HepG2 (cell line): ENCODE measurements around the gene FCHSD1. TPM values are rescaled to one million over a fixed set of nuclear protein-coding genes. Genes with fewer than 3 reads are reported as not detected.

ENCODE experiments used
- ATAC-seq: fragments of 200-7000 bp; cut with Tn5 transposase; 3 replicates; pipeline ENCODE4 v1.9.1; 2020; ENCODE audit warnings: mild to moderate bottlenecking, moderate library complexity
- BruUV-seq: library from RNA; stranded (reverse); fragments of 400-500 nt; replicated peaks from 2 replicates; lab custom pipeline; 2021; lab: Mats Ljungman, UMichigan
- CTCF ChIA-PET: fragments of 300-600 bp; formaldehyde crosslinking; extraction: SDS; loops from one replicate; lab custom pipeline; 2021; ENCODE audit warnings: low total read pairs, inconsistent platforms, low intra/inter-chr PET ratio; lab: Yijun Ruan, JAX
- POLR2A ChIA-PET: fragments of 350-600 bp; sonication (Branson Sonifier 250); formaldehyde crosslinking; loops from one replicate; lab custom pipeline; 2020; ENCODE audit warnings: antibody characterized with exemption, inconsistent platforms; lab: Yijun Ruan, JAX
- DNase-seq: peaks from one replicate; pipeline ENCODE4 v3.0.0-alpha.2; 2015; ENCODE audit warnings: low spot score
- FAIRE-seq: peaks from 3 replicates; lab custom pipeline; 2011; peaks lifted over from hg19 to GRCh38; lab: Jason Lieb, UNC
- H2AFZ ChIP-seq: one replicate; pipeline ENCODE4 v1.6.1; 2011; ENCODE audit warnings: low read length, inconsistent platforms
- H3K27ac ChIP-seq: fragments of 300-600 bp; 3 replicates; pipeline ENCODE4 v1.8.0; 2011; ENCODE audit warnings: mixed run types, mild to moderate bottlenecking, mixed read lengths, low read length, inconsistent platforms; ENCODE audit not compliant: insufficient read depth; ENCODE audit errors: extremely low read length
- H3K27me3 ChIP-seq, 2 experiments: fragments of 200-600 bp in 1 of 2; 2 replicates in 1 of 2; 3 replicates in 1 of 2; pipeline versions ENCODE4 v1.6.0 to v1.8.0; 2011; ENCODE audit warnings: low read length in 2 of 2, mild to moderate bottlenecking in 2 of 2, moderate library complexity in 2 of 2, inconsistent platforms in 1 of 2; ENCODE audit not compliant: insufficient read depth in 2 of 2, control insufficient read depth in 1 of 2
- H3K36me3 ChIP-seq, 2 experiments: fragments of 200-600 bp in 1 of 2; replicated peaks in 1 of 2; 2 replicates in 1 of 2; 3 replicates in 1 of 2; pipeline versions ENCODE4 v1.5.1 to v1.8.0; 2011; ENCODE audit warnings: low read length in 2 of 2, inconsistent platforms in 1 of 2; ENCODE audit not compliant: insufficient read depth in 2 of 2, control insufficient read depth in 1 of 2
- H3K4me1 ChIP-seq: 2 replicates; pipeline ENCODE4 v1.5.1; 2012; ENCODE audit warnings: low read length, inconsistent platforms; ENCODE audit not compliant: insufficient read depth
- H3K4me2 ChIP-seq: 2 replicates; pipeline ENCODE4 v1.6.0; 2011; ENCODE audit warnings: low read depth, low read length, inconsistent platforms
- H3K4me3 ChIP-seq, 3 experiments: fragments of 200-600 bp in 1 of 3; sonication (generic), shearing (Covaris generic) in 1 of 3; replicated peaks in 1 of 3; 2 replicates each; pipeline ENCODE4 v1.5.1; 2011 to 2016; ENCODE audit warnings: low read length in 3 of 3, inconsistent platforms in 2 of 3, low read depth in 2 of 3, mild to moderate bottlenecking in 2 of 3, control low read depth in 1 of 3, mixed read lengths in 1 of 3; ENCODE audit not compliant: insufficient read depth in 1 of 3
- H3K79me2 ChIP-seq: one replicate; pipeline ENCODE4 v1.6.1; 2011; ENCODE audit warnings: low read length, inconsistent platforms; ENCODE audit not compliant: insufficient read depth
- H3K9ac ChIP-seq: 2 replicates; pipeline ENCODE4 v1.6.0; 2011; ENCODE audit warnings: mild to moderate bottlenecking, low read depth, low read length, inconsistent platforms; ENCODE audit not compliant: insufficient read depth
- H3K9me3 ChIP-seq: 2 replicates; pipeline ENCODE4 v1.5.1; 2012; ENCODE audit warnings: mild to moderate bottlenecking, low read length
- H4K20me1 ChIP-seq: 2 replicates; pipeline ENCODE4 v1.6.0; 2011; ENCODE audit warnings: inconsistent platforms, mild to moderate bottlenecking, low read length, moderate library complexity; ENCODE audit not compliant: insufficient read depth
- CEBPB ChIP-seq: IDR thresholded peaks from 2 replicates; pipeline ENCODE4 v1.6.1; 2011; ENCODE audit warnings: low read depth, low read length, improper control_type of control experiment, borderline replicate concordance
- GPN1 ChIP-seq: sonication (generic); formaldehyde crosslinking; IDR thresholded peaks from 2 replicates; pipeline ENCODE4 v1.5.1; 2020; ENCODE audit warnings: missing genetic modification reagents, borderline replicate concordance
- ZSCAN31 ChIP-seq: sonication (generic); formaldehyde crosslinking; IDR thresholded peaks from 2 replicates; pipeline ENCODE4 v1.5.0; 2020; ENCODE audit warnings: low read depth, mild to moderate bottlenecking, missing genetic modification reagents
- WGBS: methylation state at CpG from one replicate; pipeline ENCODE4 v1.1.6; 2017; ENCODE audit warnings: low lambda C conversion rate; 5-methylcytosine and 5-hydroxymethylcytosine counted together
- in situ Hi-C: cut with HindIII; loops from 2 replicates; pipeline ENCODE4 v1.10.0; 2017; ENCODE audit warnings: low pct_unique_long_range_greater_than_20kb; ENCODE audit not compliant: extremely low pct_ligation_motif_present
- intact Hi-C: fragments of 100-400 bp; cut with micrococcal nuclease; formaldehyde crosslinking; loops from one replicate; pipeline ENCODE4 v1.10.0; 2022; ENCODE audit not compliant: unreplicated experiment
- polyA plus RNA-seq, 8 experiments: library from polyadenylated mRNA; depleted of rRNA in 3 of 8; stranded (reverse) in 7 of 8; unstranded in 1 of 8; fragments of >200 nt; fragmentation: Illumina TruSeq in 4 of 8; extraction: Trizol in 4 of 8; gene quantifications; 2 replicates each; pipeline versions ENCODE4 v1.2.1 to v1.2.3, GENCODE V29; 2011 to 2016; ENCODE audit warnings: low read depth in 4 of 8, missing spikeins in 1 of 8, mixed read lengths in 1 of 8; ENCODE audit not compliant: insufficient read depth in 1 of 8
- total RNA-seq, 5 experiments: library from RNA; depleted of rRNA; stranded (reverse); fragments of >200 nt; fragmentation: Illumina TruSeq; extraction: Trizol; gene quantifications; 2 replicates each; pipeline ENCODE4 v1.2.3, GENCODE V29; 2016; ENCODE audit warnings: low read depth in 1 of 5
- TF ChIP-seq, protein P1 (sequence below): sonication (generic); formaldehyde crosslinking; IDR thresholded peaks from 2 replicates; pipeline ENCODE4 v1.4.0; 2020; ENCODE audit warnings: missing genetic modification reagents, borderline replicate concordance
- TF ChIP-seq, protein P2 (sequence below): sonication (generic); formaldehyde crosslinking; IDR thresholded peaks from 2 replicates; pipeline ENCODE4 v1.4.0; 2020; ENCODE audit warnings: mild to moderate bottlenecking, missing genetic modification reagents

FCHSD1 gene
- total and polyA plus RNA-seq, 2 of the 13 experiments (the other 11 are each of a cell fraction or from before 2014, with no cell fraction given), result 5.5 to 15.4 TPM

DNA sequence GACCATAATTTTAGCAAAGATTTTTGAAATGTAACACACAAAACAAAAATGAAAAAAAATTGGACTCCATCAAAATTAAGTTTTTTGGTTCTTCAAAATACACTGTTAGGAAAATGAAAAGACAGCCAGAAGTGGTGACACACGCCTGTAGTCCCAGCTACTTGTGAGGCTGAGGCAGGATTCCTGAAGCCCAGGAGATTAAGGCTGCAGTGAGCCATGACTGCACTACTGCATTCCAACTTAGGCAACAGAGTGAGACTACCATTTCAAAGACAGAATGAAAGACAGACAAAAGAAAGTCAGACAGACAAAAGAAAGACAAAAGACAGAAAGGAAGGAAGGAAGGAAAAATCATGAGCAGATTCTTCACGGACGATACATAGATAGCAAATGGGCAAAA is 39.9 kb downstream of the FCHSD1 start:
- BruUV-seq, result no TSS peak
- peaks cover 87% of the 10 kb centered on the region for H3K4me1 ChIP-seq

More for the DNA sequence above, 39.9 kb downstream of the FCHSD1 start:
- H3K9ac ChIP-seq, result no peak overlapping the region
- FAIRE-seq, result no peak
- POLR2A ChIA-PET, result no interaction called here
- H3K79me2 ChIP-seq, result peaks cover 87% of the 10 kb centered on the region
- no peak overlapping the region for H2AFZ ChIP-seq
- no peaks in the 10 kb centered on the region for H3K36me3 ChIP-seq
- intact Hi-C loops, result no loop called here
- CTCF ChIA-PET, result no interaction called here
- no peaks in the 10 kb centered on the region for H4K20me1 ChIP-seq
- no peaks in the 10 kb centered on the region for H3K27me3 ChIP-seq
- TF ChIP-seq, protein P1, sequence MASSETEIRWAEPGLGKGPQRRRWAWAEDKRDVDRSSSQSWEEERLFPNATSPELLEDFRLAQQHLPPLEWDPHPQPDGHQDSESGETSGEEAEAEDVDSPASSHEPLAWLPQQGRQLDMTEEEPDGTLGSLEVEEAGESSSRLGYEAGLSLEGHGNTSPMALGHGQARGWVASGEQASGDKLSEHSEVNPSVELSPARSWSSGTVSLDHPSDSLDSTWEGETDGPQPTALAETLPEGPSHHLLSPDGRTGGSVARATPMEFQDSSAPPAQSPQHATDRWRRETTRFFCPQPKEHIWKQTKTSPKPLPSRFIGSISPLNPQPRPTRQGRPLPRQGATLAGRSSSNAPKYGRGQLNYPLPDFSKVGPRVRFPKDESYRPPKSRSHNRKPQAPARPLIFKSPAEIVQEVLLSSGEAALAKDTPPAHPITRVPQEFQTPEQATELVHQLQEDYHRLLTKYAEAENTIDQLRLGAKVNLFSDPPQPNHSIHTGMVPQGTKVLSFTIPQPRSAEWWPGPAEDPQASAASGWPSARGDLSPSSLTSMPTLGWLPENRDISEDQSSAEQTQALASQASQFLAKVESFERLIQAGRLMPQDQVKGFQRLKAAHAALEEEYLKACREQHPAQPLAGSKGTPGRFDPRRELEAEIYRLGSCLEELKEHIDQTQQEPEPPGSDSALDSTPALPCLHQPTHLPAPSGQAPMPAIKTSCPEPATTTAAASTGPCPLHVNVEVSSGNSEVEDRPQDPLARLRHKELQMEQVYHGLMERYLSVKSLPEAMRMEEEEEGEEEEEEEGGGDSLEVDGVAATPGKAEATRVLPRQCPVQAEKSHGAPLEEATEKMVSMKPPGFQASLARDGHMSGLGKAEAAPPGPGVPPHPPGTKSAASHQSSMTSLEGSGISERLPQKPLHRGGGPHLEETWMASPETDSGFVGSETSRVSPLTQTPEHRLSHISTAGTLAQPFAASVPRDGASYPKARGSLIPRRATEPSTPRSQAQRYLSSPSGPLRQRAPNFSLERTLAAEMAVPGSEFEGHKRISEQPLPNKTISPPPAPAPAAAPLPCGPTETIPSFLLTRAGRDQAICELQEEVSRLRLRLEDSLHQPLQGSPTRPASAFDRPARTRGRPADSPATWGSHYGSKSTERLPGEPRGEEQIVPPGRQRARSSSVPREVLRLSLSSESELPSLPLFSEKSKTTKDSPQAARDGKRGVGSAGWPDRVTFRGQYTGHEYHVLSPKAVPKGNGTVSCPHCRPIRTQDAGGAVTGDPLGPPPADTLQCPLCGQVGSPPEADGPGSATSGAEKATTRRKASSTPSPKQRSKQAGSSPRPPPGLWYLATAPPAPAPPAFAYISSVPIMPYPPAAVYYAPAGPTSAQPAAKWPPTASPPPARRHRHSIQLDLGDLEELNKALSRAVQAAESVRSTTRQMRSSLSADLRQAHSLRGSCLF (CRISPR knock-in tag), result no peak
- TF ChIP-seq CEBPB (no peak), GPN1 (CRISPR knock-in tag) (no peak), ZSCAN31 (CRISPR knock-in tag) (no peak)
- TF ChIP-seq, protein P2, sequence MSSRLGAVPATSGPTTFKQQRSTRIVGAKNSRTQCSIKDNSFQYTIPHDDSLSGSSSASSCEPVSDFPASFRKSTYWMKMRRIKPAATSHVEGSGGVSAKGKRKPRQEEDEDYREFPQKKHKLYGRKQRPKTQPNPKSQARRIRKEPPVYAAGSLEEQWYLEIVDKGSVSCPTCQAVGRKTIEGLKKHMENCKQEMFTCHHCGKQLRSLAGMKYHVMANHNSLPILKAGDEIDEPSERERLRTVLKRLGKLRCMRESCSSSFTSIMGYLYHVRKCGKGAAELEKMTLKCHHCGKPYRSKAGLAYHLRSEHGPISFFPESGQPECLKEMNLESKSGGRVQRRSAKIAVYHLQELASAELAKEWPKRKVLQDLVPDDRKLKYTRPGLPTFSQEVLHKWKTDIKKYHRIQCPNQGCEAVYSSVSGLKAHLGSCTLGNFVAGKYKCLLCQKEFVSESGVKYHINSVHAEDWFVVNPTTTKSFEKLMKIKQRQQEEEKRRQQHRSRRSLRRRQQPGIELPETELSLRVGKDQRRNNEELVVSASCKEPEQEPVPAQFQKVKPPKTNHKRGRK (CRISPR knock-in tag), result no peak
- TF ChIP-seq, all 625 proteins: peak for 0
- WGBS, result 94% methylated on average over 3 of the region's 3 CpGs
- peak overlapping the region; percentile 28 for H3K27ac ChIP-seq
- in situ Hi-C loops, result no loop called here
- no peak overlapping the region for H3K4me2 ChIP-seq
- ATAC-seq (no peak), DNase-seq (no peak)
- no peak overlapping the region for H3K4me3 ChIP-seq
- H3K9me3 ChIP-seq, result no peaks in the 10 kb centered on the region
